OCI-LY7 (cell line): Measurements from ENCODE around the gene FBN1. TPM values are rescaled to one million over a fixed set of nuclear protein-coding genes. Genes with fewer than 3 reads are reported as not detected.

Experiments
- BruUV-seq: library from RNA; stranded (reverse); fragments of 400-500 nt; replicated peaks from 2 replicates; lab custom pipeline; 2021; lab: Mats Ljungman, UMichigan
- CTCF ChIA-PET: fragments of 300-600 bp; sonication (Branson Sonifier 250); formaldehyde crosslinking; loops from one replicate; lab custom pipeline; 2022; ENCODE audit warnings: antibody characterized with exemption; ENCODE audit not compliant: unreplicated experiment; lab: Charles Lee
- POLR2A ChIA-PET: fragments of 300-600 bp; sonication (Branson Sonifier 250); formaldehyde crosslinking; loops from one replicate; lab custom pipeline; 2022; ENCODE audit warnings: antibody characterized with exemption; lab: Charles Lee
- DNase-seq: peaks from one replicate; pipeline ENCODE4 v3.0.0-alpha.2; 2015; ENCODE audit warnings: low spot score
- H2AFZ ChIP-seq: fragments of 200-600 bp; sonication (generic), shearing (Covaris generic); 2 replicates; pipeline ENCODE4 v1.6.1; 2014; ENCODE audit warnings: mild to moderate bottlenecking, antibody characterized with exemption, low read length, moderate library complexity
- H3K27ac ChIP-seq: fragments of 200-600 bp; sonication (generic); 2 replicates; pipeline ENCODE4 v1.5.1; 2014; ENCODE audit warnings: mixed run types, low read depth, mild to moderate bottlenecking, moderate library complexity, low read length, inconsistent platforms; ENCODE audit not compliant: poor library complexity, severe bottlenecking
- H3K36me3 ChIP-seq: fragments of 200-600 bp; sonication (generic); 2 replicates; pipeline ENCODE4 v1.6.1; 2014; ENCODE audit warnings: mild to moderate bottlenecking, antibody characterized with exemption, low read length, moderate library complexity, mixed read lengths; ENCODE audit not compliant: insufficient read depth
- H3K4me1 ChIP-seq: fragments of 200-600 bp; sonication (generic); 2 replicates; pipeline ENCODE4 v1.5.1; 2014; ENCODE audit warnings: mild to moderate bottlenecking, low read length; ENCODE audit not compliant: insufficient read depth, poor library complexity, severe bottlenecking
- H3K4me2 ChIP-seq: fragments of 200-600 bp; sonication (generic); 2 replicates; pipeline ENCODE4 v1.6.1; 2014; ENCODE audit warnings: mild to moderate bottlenecking, low read length
- H3K4me3 ChIP-seq: fragments of 200-600 bp; sonication (generic); 2 replicates; pipeline ENCODE4 v1.5.1; 2014; ENCODE audit warnings: mild to moderate bottlenecking, low read depth, low read length; ENCODE audit not compliant: poor library complexity, severe bottlenecking
- H3K79me2 ChIP-seq: fragments of 200-600 bp; sonication (generic); 2 replicates; pipeline ENCODE4 v1.6.1; 2016; ENCODE audit warnings: low read depth, mild to moderate bottlenecking, low read length, moderate library complexity, mixed read lengths; ENCODE audit not compliant: insufficient read depth
- H3K9me2 ChIP-seq: fragments of 200-600 bp; sonication (generic); 2 replicates; pipeline ENCODE4 v1.6.1; 2016; ENCODE audit warnings: mild to moderate bottlenecking, low read length, mixed read lengths; ENCODE audit not compliant: insufficient read depth
- H3K9me3 ChIP-seq: fragments of 200-600 bp; sonication (generic); 2 replicates; pipeline ENCODE4 v1.6.1; 2014; ENCODE audit warnings: mild to moderate bottlenecking, mixed run types, low read length, mixed read lengths
- H4K20me1 ChIP-seq: fragments of 200-600 bp; sonication (generic); 2 replicates; pipeline ENCODE4 v1.6.1; 2014; ENCODE audit warnings: mild to moderate bottlenecking, antibody characterized with exemption, low read length, moderate library complexity, mixed read lengths; ENCODE audit not compliant: insufficient read depth
- CTCF ChIP-seq: fragments of 200-600 bp; sonication (generic); conservative IDR thresholded peaks from 2 replicates; pipeline ENCODE4 v1.5.1; 2014; ENCODE audit warnings: mild to moderate bottlenecking, antibody characterized with exemption, low read length, moderate library complexity, mixed read lengths
- EZH2phosphoT487 ChIP-seq: fragments of 200-600 bp; sonication (generic); IDR thresholded peaks from 2 replicates; pipeline ENCODE4 v1.6.1; 2018; ENCODE audit warnings: low read depth, borderline replicate concordance, mild to moderate bottlenecking, mixed run types, antibody characterized with exemption, low read length, moderate library complexity, mixed read lengths
- intact Hi-C: fragments of 100-400 bp; cut with micrococcal nuclease; formaldehyde crosslinking; loops from one replicate; pipeline ENCODE4 v1.10.0; 2022; ENCODE audit not compliant: unreplicated experiment
- total RNA-seq, 2 experiments: library from RNA; depleted of rRNA in 1 of 2; stranded (reverse); fragments of >200 nt in 1 of 2; shearing (Covaris generic) in 1 of 2; gene quantifications; 2 replicates each; pipeline ENCODE4 v1.2.3, GENCODE V29; 2014 to 2022

The FBN1 gene
- total RNA-seq, 2 experiments from 2014 or later, result 0.68 to 1.0 TPM

GRCh38 chr15:48653216-48653615 is 7.7 kb upstream of the FBN1 start:
- H2AFZ ChIP-seq, result no peak overlapping the region
- no peak overlapping the region for H3K4me3 ChIP-seq
- BruUV-seq, result no TSS peak
- no peak overlapping the region for H3K4me2 ChIP-seq
- DNase-seq, result no peak
- TF ChIP-seq EZH2phosphoT487 (no peak), CTCF (no peak)
- no peaks in the 10 kb centered on the region for H3K36me3 ChIP-seq
- no peak overlapping the region for H3K27ac ChIP-seq
- no peaks in the 10 kb centered on the region for H4K20me1 ChIP-seq
- H3K9me3 ChIP-seq, result no peaks in the 10 kb centered on the region
- no peaks in the 10 kb centered on the region for H3K4me1 ChIP-seq
- intact Hi-C loops, result no loop called here
- ChIA-PET POLR2A (no interaction called here), CTCF (no interaction called here)
- no peaks in the 10 kb centered on the region for H3K79me2 ChIP-seq
- no peaks in the 10 kb centered on the region for H3K9me2 ChIP-seq

DNA sequence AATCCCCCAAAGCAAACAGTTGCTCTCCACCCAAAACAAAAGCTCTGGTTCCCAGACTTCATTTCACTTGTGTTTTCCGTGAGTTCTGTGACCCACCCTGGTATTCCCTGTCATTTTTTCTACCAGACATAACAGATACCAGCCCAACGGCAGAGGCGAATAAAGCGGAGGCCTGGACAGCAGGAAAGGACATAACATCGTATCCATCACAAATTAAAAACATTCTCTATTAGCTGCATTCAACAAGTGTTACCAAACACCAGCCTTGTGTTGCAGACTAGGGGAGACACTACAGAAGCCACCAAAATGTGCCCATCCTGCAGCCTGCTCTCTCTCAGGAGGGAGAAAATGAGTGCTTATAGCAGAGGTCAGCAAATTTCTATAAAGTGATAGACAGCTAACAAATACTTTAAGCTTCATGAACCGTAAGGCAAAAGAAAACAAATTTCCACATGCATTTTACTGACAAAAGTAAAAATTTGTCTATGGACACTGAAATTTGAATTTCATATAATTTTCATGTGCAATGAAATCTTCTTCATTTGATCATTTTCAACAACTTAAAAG is 7.1 kb upstream of the FBN1 start:
- DNase-seq, result no peak
- Histone ChIP-seq H3K4me3 (no peak overlapping the region), H2AFZ (no peak overlapping the region), H3K9me2 (no peaks in the 10 kb centered on the region), H4K20me1 (no peaks in the 10 kb centered on the region), H3K79me2 (no peaks in the 10 kb centered on the region), H3K27ac (no peak overlapping the region), H3K9me3 (no peaks in the 10 kb centered on the region), H3K36me3 (no peaks in the 10 kb centered on the region), H3K4me1 (no peaks in the 10 kb centered on the region), H3K4me2 (no peak overlapping the region)
- ChIA-PET CTCF (no interaction called here), POLR2A (no interaction called here)
- no peak for TF ChIP-seq CTCF
- no peak for TF ChIP-seq EZH2phosphoT487
- BruUV-seq, result no TSS peak
- intact Hi-C loops, result no loop called here

- Histone ChIP-seq H3K27ac (no peak overlapping the region), H3K79me2 (no peaks in the 10 kb centered on the region), H3K9me3 (no peaks in the 10 kb centered on the region), H4K20me1 (no peaks in the 10 kb centered on the region), H3K4me2 (no peak overlapping the region), H3K9me2 (no peaks in the 10 kb centered on the region), H3K4me3 (no peak overlapping the region), H2AFZ (no peak overlapping the region), H3K4me1 (no peaks in the 10 kb centered on the region), H3K36me3 (no peaks in the 10 kb centered on the region)
- BruUV-seq, result no TSS peak
- POLR2A ChIA-PET, result no interaction called here
- DNase-seq, result no peak
- intact Hi-C loops, result no loop called here
- TF ChIP-seq EZH2phosphoT487, result no peak
- no peak for TF ChIP-seq CTCF
- CTCF ChIA-PET, result no interaction called here
These were observed 5.4 kb upstream of the FBN1 start for GRCh38 chr15:48650931-48651330.
